HCT116 (cell line): Measurements from ENCODE around the gene B3GNT2. TPM values are rescaled to one million over a fixed set of nuclear protein-coding genes. Genes with fewer than 3 reads are reported as not detected.
A peak's percentile ranks its signal among the peaks of the same experiment; 100 is the strongest.

Experiments
- ATAC-seq: fragments of 200-7000 bp; cut with Tn5 transposase; 2 replicates; pipeline ENCODE4 v1.9.1; 2020; ENCODE audit warnings: mild to moderate bottlenecking, moderate library complexity
- BruUV-seq: library from RNA; stranded (reverse); fragments of 400-500 nt; replicated peaks from 2 replicates; lab custom pipeline; 2021; lab: Mats Ljungman, UMichigan
- CTCF ChIA-PET: fragments of 300-600 bp; sonication (Branson Sonifier 250); formaldehyde crosslinking; loops from one replicate; lab custom pipeline; 2021; ENCODE audit warnings: antibody characterized with exemption; lab: Charles Lee
- POLR2A ChIA-PET: fragments of 300-600, 350-600 bp; sonication (Branson Sonifier 250); formaldehyde crosslinking; loops from one replicate; lab custom pipeline; 2021; ENCODE audit warnings: antibody characterized with exemption; lab: Charles Lee
- RAD21 ChIA-PET, 2 experiments: fragments of 300-600 bp; sonication (Branson Sonifier 250); formaldehyde crosslinking; loops; one replicate each; lab custom pipeline; 2023; ENCODE audit warnings: low total read pairs in 2 of 2; ENCODE audit not compliant: uncharacterized antibody in 2 of 2, unreplicated experiment in 2 of 2, low non-redundant PET in 1 of 2; lab: Charles Lee
- DNase-seq: peaks from one replicate; pipeline ENCODE4 v3.0.0-alpha.2; 2010; ENCODE audit warnings: low read depth, low spot score
- H2AFZ ChIP-seq: fragments of 200-600 bp; shearing (Covaris generic), sonication (generic); 2 replicates; pipeline ENCODE4 v1.6.1; 2017; ENCODE audit warnings: low read depth, mixed run types, mixed read lengths, antibody characterized with exemption, low read length; ENCODE audit not compliant: poor library complexity, severe bottlenecking
- H3K27ac ChIP-seq: 2 replicates; pipeline ENCODE4 v1.5.1; 2012; ENCODE audit warnings: low read depth, low read length
- H3K27me3 ChIP-seq: fragments of 200-600 bp; sonication (generic); 2 replicates; pipeline ENCODE4 v1.6.1; 2016; ENCODE audit warnings: mixed run types, low read length, mixed read lengths; ENCODE audit not compliant: insufficient read depth
- H3K36me3 ChIP-seq, 2 experiments: fragments of 200-500 bp in 1 of 2; fragments of 200-600 bp in 1 of 2; sonication (Bioruptor generic) in 1 of 2; sonication (generic) in 1 of 2; 2 replicates each; pipeline versions ENCODE4 v1.5.1 to v1.6.1; 2014 to 2016; ENCODE audit warnings: low read length in 2 of 2, inconsistent platforms in 1 of 2, mixed read lengths in 1 of 2, mixed run types in 1 of 2; ENCODE audit not compliant: insufficient read depth in 2 of 2, control insufficient read depth in 1 of 2
- H3K4me1 ChIP-seq, 2 experiments: fragments of 200-600 bp in 1 of 2; sonication (generic) in 1 of 2; 2 replicates each; pipeline versions ENCODE4 v1.5.1 to v1.6.1; 2012 to 2017; ENCODE audit warnings: low read length in 2 of 2, inconsistent platforms in 1 of 2, mild to moderate bottlenecking in 1 of 2, mixed read lengths in 1 of 2, mixed run types in 1 of 2, moderate library complexity in 1 of 2; ENCODE audit not compliant: insufficient read depth in 2 of 2, control insufficient read depth in 1 of 2
- H3K4me2 ChIP-seq: fragments of 200-600 bp; sonication (generic); 2 replicates; pipeline ENCODE4 v1.6.1; 2017; ENCODE audit warnings: mixed run types, low read length, mixed read lengths
- H3K4me3 ChIP-seq, 2 experiments: fragments of 200-600 bp in 1 of 2; sonication (generic) in 1 of 2; replicated peaks in 1 of 2; 2 replicates each; pipeline ENCODE4 v1.5.1; 2011 to 2016; ENCODE audit warnings: low read length in 2 of 2, control low read depth in 1 of 2, low read depth in 1 of 2, mild to moderate bottlenecking in 1 of 2, mixed read lengths in 1 of 2, mixed run types in 1 of 2
- H3K79me2 ChIP-seq: fragments of 200-600 bp; sonication (generic); 2 replicates; pipeline ENCODE4 v1.6.1; 2017; ENCODE audit warnings: mild to moderate bottlenecking, mixed run types, low read length, moderate library complexity, mixed read lengths; ENCODE audit not compliant: insufficient read depth
- H3K9ac ChIP-seq: fragments of 200-600 bp; sonication (generic); 2 replicates; pipeline ENCODE4 v1.6.1; 2016; ENCODE audit warnings: low read length, mixed read lengths
- H3K9me2 ChIP-seq: fragments of 200-600 bp; sonication (generic), shearing (Covaris generic); 2 replicates; pipeline ENCODE4 v1.6.1; 2017; ENCODE audit warnings: mixed run types, mild to moderate bottlenecking, moderate library complexity; ENCODE audit not compliant: insufficient read depth
- H3K9me3 ChIP-seq, 2 experiments: fragments of 200-500 bp in 1 of 2; fragments of 200-600 bp in 1 of 2; sonication (Bioruptor generic) in 1 of 2; sonication (generic) in 1 of 2; 2 replicates each; pipeline ENCODE4 v1.6.1; 2014 to 2017; ENCODE audit warnings: low read length in 2 of 2, mixed read lengths in 2 of 2, inconsistent platforms in 1 of 2, low read depth in 1 of 2, mild to moderate bottlenecking in 1 of 2, mixed run types in 1 of 2, moderate library complexity in 1 of 2; ENCODE audit not compliant: control insufficient read depth in 1 of 2, insufficient read depth in 1 of 2
- H4K20me1 ChIP-seq: fragments of 200-600 bp; sonication (generic), shearing (Covaris generic); 2 replicates; pipeline ENCODE4 v1.6.1; 2017; ENCODE audit warnings: mixed run types, mild to moderate bottlenecking, moderate library complexity; ENCODE audit not compliant: insufficient read depth
- CBX3 ChIP-seq: IDR thresholded peaks from 2 replicates; pipeline ENCODE4 v1.6.1; 2012; ENCODE audit warnings: low read depth
- CEBPB ChIP-seq: IDR thresholded peaks from 2 replicates; pipeline ENCODE4 v1.6.1; 2012; ENCODE audit warnings: low read depth
- CTCF ChIP-seq, 3 experiments: fragments of 200-600 bp in 1 of 3; sonication (generic) in 1 of 3; IDR thresholded peaks in 2 of 3; conservative IDR thresholded peaks in 1 of 3; 2 replicates each; pipeline ENCODE4 v1.5.1; 2012 to 2017; ENCODE audit warnings: low read depth in 2 of 3, low read length in 2 of 3, antibody characterized with exemption in 1 of 3, borderline replicate concordance in 1 of 3, control low read depth in 1 of 3, mild to moderate bottlenecking in 1 of 3, mixed read lengths in 1 of 3, mixed run types in 1 of 3, moderate library complexity in 1 of 3; ENCODE audit not compliant: insufficient read depth in 1 of 3
- EGR1 ChIP-seq: IDR thresholded peaks from 2 replicates; pipeline ENCODE4 v1.6.1; 2012; ENCODE audit warnings: low read depth
- ELF1 ChIP-seq: IDR thresholded peaks from 2 replicates; pipeline ENCODE4 v1.6.1; 2012; ENCODE audit warnings: low read depth, borderline replicate concordance
- EZH2 ChIP-seq: fragments of 200-600 bp; sonication (generic); IDR thresholded peaks from 2 replicates; pipeline ENCODE4 v1.6.1; 2017; ENCODE audit warnings: antibody characterized with exemption, mixed run types
- EZH2phosphoT487 ChIP-seq: fragments of 200-600 bp; IDR thresholded peaks from 2 replicates; pipeline ENCODE4 v1.6.1; 2018; ENCODE audit warnings: antibody characterized with exemption, borderline replicate concordance
- FOSL1 ChIP-seq: IDR thresholded peaks from 2 replicates; pipeline ENCODE4 v1.6.1; 2012; ENCODE audit warnings: low read depth
- JUND ChIP-seq: IDR thresholded peaks from 2 replicates; pipeline ENCODE4 v1.6.1; 2012
- RAD21 ChIP-seq: IDR thresholded peaks from 2 replicates; pipeline ENCODE4 v1.6.1; 2012; ENCODE audit warnings: low read depth, mild to moderate bottlenecking
- SIN3A ChIP-seq: IDR thresholded peaks from 2 replicates; pipeline ENCODE4 v1.6.1; 2012; ENCODE audit warnings: low read depth
- SP1 ChIP-seq: IDR thresholded peaks from 2 replicates; pipeline ENCODE4 v1.6.1; 2012; ENCODE audit warnings: low read depth
- TCF7L2 ChIP-seq: IDR thresholded peaks from 2 replicates; pipeline ENCODE4 v1.7.0; 2011; ENCODE audit warnings: borderline replicate concordance, inconsistent platforms; ENCODE audit not compliant: insufficient read depth, insufficient read length; ENCODE audit errors: extremely low read depth
- YY1 ChIP-seq: IDR thresholded peaks from 2 replicates; pipeline ENCODE4 v1.6.1; 2011; ENCODE audit warnings: low read length, low read depth, moderate library complexity, mild to moderate bottlenecking; ENCODE audit not compliant: insufficient replicate concordance; ENCODE audit errors: extremely low read depth
- ZFX ChIP-seq: fragments of 450-650 bp; IDR thresholded peaks from 2 replicates; pipeline ENCODE4 v1.6.1; 2017
- ZNF274 ChIP-seq: fragments of 200-500 bp; sonication (Bioruptor generic); IDR thresholded peaks from 2 replicates; pipeline ENCODE4 v1.6.1; 2014; ENCODE audit warnings: mild to moderate bottlenecking, low read depth, low read length, inconsistent platforms
- intact Hi-C: fragments of 100-400 bp; cut with micrococcal nuclease; formaldehyde crosslinking; loops from 2 replicates; pipeline ENCODE4 v1.10.0; 2022
- total RNA-seq: library from RNA; stranded (reverse); gene quantifications from one replicate; pipeline ENCODE4 v1.2.1, GENCODE V29; 2021; ENCODE audit not compliant: unreplicated experiment
- TF ChIP-seq, protein P1 (sequence below): IDR thresholded peaks from 2 replicates; pipeline ENCODE4 v1.6.1; 2011; ENCODE audit warnings: mild to moderate bottlenecking, low read length, moderate library complexity; ENCODE audit not compliant: insufficient replicate concordance; ENCODE audit errors: extremely low read depth
- TF ChIP-seq, protein P2 (sequence below): IDR thresholded peaks from 2 replicates; pipeline ENCODE4 v1.6.1; 2012

Gene B3GNT2
- total RNA-seq, 1 experiment from 2014 or later, result 21.5 TPM

GRCh38 chr2:62204998-62205496 is 9.1 kb downstream of the B3GNT2 start:
- Histone ChIP-seq H3K4me1 (no peaks in the 10 kb centered on the region), H3K4me2 (no peak overlapping the region), H3K79me2 (peaks cover 99% of the 10 kb centered on the region), H3K27me3 (no peaks in the 10 kb centered on the region), H3K27ac (no peak overlapping the region), H3K36me3 (no peaks in the 10 kb centered on the region), H3K9me2 (no peaks in the 10 kb centered on the region), H3K9me3 (no peaks in the 10 kb centered on the region), H3K9ac (no peak overlapping the region), H4K20me1 (peaks cover 13% of the 10 kb centered on the region; the same call in 1 of the 2 replicates), H3K4me3 (no peak overlapping the region), H2AFZ (no peak overlapping the region)
- ChIA-PET POLR2A (no interaction called here), RAD21 (no interaction called here), CTCF (no interaction called here)
- no TSS peak for BruUV-seq
- ATAC-seq (no peak), DNase-seq (no peak)
- no peak for TF ChIP-seq SIN3A
- TF ChIP-seq RAD21, result no peak
- TF ChIP-seq ZNF274, result no peak
- no peak for TF ChIP-seq EGR1
- TF ChIP-seq EZH2, result no peak
- TF ChIP-seq EZH2phosphoT487, result no peak
- TF ChIP-seq JUND, result no peak
- TF ChIP-seq CTCF (IDR thresholded peaks at IDR 0.05 in 2 of 3, conservative IDR thresholded peaks at IDR 0.05 in 1 of 3; ENCODE audit: borderline replicate concordance in 1 of 3, insufficient read depth in 1 of 3, low read depth in 2 of 3, low read length in 2 of 3), result no peak
- intact Hi-C loops, result no loop called here

DNA sequence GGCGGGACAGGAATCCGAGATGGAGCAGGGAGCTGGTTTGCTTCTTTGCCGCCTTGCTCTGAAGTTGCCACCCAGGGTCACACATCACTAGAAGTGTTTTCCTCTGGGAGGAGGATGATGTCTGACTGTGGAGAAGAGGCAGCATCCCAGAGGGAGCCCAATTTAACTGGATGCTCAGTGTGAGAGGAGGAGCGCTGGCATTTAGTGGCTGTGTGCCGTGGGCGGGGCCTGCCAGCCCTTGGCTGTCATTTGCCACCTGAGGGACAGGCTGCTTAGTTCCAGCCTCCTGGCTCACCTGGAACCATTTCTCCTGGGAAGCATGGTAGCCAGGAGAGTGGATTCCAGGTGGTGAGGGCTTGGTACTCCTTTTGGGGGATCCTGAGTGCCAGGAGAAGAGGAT is 9.6 kb downstream of the B3GNT2 start:
- ChIA-PET POLR2A (no interaction called here), RAD21 (no interaction called here), CTCF (no interaction called here)
- Histone ChIP-seq H3K4me3 (no peak overlapping the region), H2AFZ (no peak overlapping the region), H3K9ac (no peak overlapping the region), H3K9me3 (no peaks in the 10 kb centered on the region), H4K20me1 (peaks cover 8% of the 10 kb centered on the region; the same call in 1 of the 2 replicates), H3K27me3 (no peaks in the 10 kb centered on the region), H3K4me1 (no peaks in the 10 kb centered on the region), H3K9me2 (no peaks in the 10 kb centered on the region), H3K79me2 (peaks cover 99% of the 10 kb centered on the region), H3K4me2 (no peak overlapping the region), H3K27ac (no peak overlapping the region), H3K36me3 (no peaks in the 10 kb centered on the region)
- intact Hi-C loops, result no loop called here
- BruUV-seq, result no TSS peak
- no peak for DNase-seq
- ATAC-seq, result peak; percentile 47; the same call in 1 of the 2 replicates
- TF ChIP-seq EZH2phosphoT487 (no peak), ZNF274 (no peak), FOSL1 (no peak), SP1 (no peak), EGR1 (no peak), ZFX (no peak), CEBPB (no peak), TCF7L2 (no peak), JUND (no peak), CBX3 (no peak), ELF1 (no peak), RAD21 (no peak), YY1 (no peak)
- TF ChIP-seq, protein P1, sequence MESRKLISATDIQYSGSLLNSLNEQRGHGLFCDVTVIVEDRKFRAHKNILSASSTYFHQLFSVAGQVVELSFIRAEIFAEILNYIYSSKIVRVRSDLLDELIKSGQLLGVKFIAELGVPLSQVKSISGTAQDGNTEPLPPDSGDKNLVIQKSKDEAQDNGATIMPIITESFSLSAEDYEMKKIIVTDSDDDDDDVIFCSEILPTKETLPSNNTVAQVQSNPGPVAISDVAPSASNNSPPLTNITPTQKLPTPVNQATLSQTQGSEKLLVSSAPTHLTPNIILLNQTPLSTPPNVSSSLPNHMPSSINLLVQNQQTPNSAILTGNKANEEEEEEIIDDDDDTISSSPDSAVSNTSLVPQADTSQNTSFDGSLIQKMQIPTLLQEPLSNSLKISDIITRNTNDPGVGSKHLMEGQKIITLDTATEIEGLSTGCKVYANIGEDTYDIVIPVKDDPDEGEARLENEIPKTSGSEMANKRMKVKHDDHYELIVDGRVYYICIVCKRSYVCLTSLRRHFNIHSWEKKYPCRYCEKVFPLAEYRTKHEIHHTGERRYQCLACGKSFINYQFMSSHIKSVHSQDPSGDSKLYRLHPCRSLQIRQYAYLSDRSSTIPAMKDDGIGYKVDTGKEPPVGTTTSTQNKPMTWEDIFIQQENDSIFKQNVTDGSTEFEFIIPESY, result no peak
- TF ChIP-seq, protein P2, sequence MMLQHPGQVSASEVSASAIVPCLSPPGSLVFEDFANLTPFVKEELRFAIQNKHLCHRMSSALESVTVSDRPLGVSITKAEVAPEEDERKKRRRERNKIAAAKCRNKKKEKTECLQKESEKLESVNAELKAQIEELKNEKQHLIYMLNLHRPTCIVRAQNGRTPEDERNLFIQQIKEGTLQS, result no peak
